ENCODE data around the gene BICRAL.
"Not testable (repeated sequence)": the region's sequence is repeated elsewhere in the genome, so short reads cannot be mapped to it uniquely, and the experiment has no call there.

Gene BICRAL

GRCh38 chr6:42795651-42796050 lies 13.8 kb downstream of the BICRAL start:
- DNase-seq (ENCODE audit: low read depth), result no peak

- no peak for DNase-seq (ENCODE audit: low read depth)
Measured at GRCh38 chr6:42796171-42796570, 14.3 kb downstream of the BICRAL start.

GRCh38 chr6:42797696-42798095 lies 15.8 kb downstream of the BICRAL start:
- DNase-seq (ENCODE audit: low read depth), result not testable (repeated sequence)

GRCh38 chr6:42805297-42805861 lies 23.5 kb downstream of the BICRAL start:
- DNase-seq (ENCODE audit: low read depth), result no peak

GRCh38 chr6:42806359-42806758 lies 24.5 kb downstream of the BICRAL start:
- not testable (repeated sequence) for DNase-seq (ENCODE audit: low read depth)

- no peak for DNase-seq (ENCODE audit: low read depth)
Measured at GRCh38 chr6:42808492-42809483, 26.9 kb downstream of the BICRAL start.

GRCh38 chr6:42813074-42813645 lies 31.3 kb downstream of the BICRAL start:
- no peak for DNase-seq (ENCODE audit: low read depth)

GRCh38 chr6:42813906-42814444 lies 32.1 kb downstream of the BICRAL start:
- DNase-seq (ENCODE audit: low read depth), result no peak

- DNase-seq (ENCODE audit: low read depth), result not testable (repeated sequence)
Measured at GRCh38 chr6:42815726-42816125, 33.9 kb downstream of the BICRAL start.

- DNase-seq (ENCODE audit: low read depth), result no peak
Measured at GRCh38 chr6:42817907-42818306, 36.1 kb downstream of the BICRAL start.

GRCh38 chr6:42818416-42818815 lies 36.6 kb downstream of the BICRAL start:
- DNase-seq (ENCODE audit: low read depth), result no peak

- no peak for DNase-seq (ENCODE audit: low read depth)
Measured at GRCh38 chr6:42818878-42819277, 37.0 kb downstream of the BICRAL start.

- no peak for DNase-seq (ENCODE audit: low read depth)
Measured at GRCh38 chr6:42819803-42820511, 38.1 kb downstream of the BICRAL start.

GRCh38 chr6:42820512-42821340 lies 38.9 kb downstream of the BICRAL start:
- DNase-seq (ENCODE audit: low read depth), result no peak

GRCh38 chr6:42821341-42821668 lies 39.5 kb downstream of the BICRAL start:
- DNase-seq (ENCODE audit: low read depth), result no peak

- no peak for DNase-seq (ENCODE audit: low read depth)
Measured at GRCh38 chr6:42821846-42822245, 40.0 kb downstream of the BICRAL start.

GRCh38 chr6:42829561-42830092 lies 47.8 kb downstream of the BICRAL start:
- DNase-seq (ENCODE audit: low read depth), result no peak

- no peak for DNase-seq (ENCODE audit: low read depth)
Measured at GRCh38 chr6:42831237-42831636, 49.4 kb downstream of the BICRAL start.

- DNase-seq (ENCODE audit: low read depth), result no peak
Measured at GRCh38 chr6:42834056-42834455, 52.2 kb downstream of the BICRAL start.

GRCh38 chr6:42841844-42842584 lies 60.2 kb downstream of the BICRAL start:
- DNase-seq (ENCODE audit: low read depth), result no peak
